Peyer's patch (tissue), 4 donors: Measurements from ENCODE around the gene RAB5B.

ENCODE experiments used
- POLR2A ChIP-seq, 2 donors: fragments of 450-650 bp; IDR thresholded peaks; one replicate each; pipeline ENCODE4 v1.5.1; 2017; ENCODE audit warnings: antibody characterized with exemption in 2 of 2, mild to moderate bottlenecking in 2 of 2, moderate library complexity in 2 of 2
- TF ChIP-seq, protein P1 (sequence below), 6 experiments: fragments of 450-650 bp in 4 of 6; fragments of 200-600 bp in 2 of 6; sonication (generic) in 1 of 6; IDR thresholded peaks; one replicate each; pipeline ENCODE4 v1.5.1; 2017 to 2019; ENCODE audit warnings: antibody characterized with exemption in 6 of 6, mild to moderate bottlenecking in 3 of 6, moderate library complexity in 1 of 6

DNA sequence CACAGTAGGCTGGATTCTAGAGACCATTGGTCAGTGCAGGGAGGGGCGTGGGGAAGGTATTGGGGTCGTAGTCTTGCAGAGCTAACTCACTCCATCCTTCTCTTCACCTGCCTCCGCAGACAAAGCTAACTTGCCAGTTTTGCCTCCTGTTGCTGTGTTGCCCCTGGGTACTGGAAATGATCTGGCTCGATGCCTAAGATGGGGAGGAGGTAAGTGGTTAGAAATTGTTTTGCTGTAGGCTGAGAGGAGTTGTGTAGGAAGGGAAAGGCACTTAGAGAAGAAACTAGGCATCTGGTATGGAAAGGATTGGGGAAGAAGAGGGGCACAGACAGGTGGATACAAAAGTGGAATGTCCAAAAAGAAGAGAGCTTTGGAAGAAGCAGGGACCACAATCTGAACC, 31.8 kb upstream of the RAB5B start:
- TF ChIP-seq, protein P1, sequence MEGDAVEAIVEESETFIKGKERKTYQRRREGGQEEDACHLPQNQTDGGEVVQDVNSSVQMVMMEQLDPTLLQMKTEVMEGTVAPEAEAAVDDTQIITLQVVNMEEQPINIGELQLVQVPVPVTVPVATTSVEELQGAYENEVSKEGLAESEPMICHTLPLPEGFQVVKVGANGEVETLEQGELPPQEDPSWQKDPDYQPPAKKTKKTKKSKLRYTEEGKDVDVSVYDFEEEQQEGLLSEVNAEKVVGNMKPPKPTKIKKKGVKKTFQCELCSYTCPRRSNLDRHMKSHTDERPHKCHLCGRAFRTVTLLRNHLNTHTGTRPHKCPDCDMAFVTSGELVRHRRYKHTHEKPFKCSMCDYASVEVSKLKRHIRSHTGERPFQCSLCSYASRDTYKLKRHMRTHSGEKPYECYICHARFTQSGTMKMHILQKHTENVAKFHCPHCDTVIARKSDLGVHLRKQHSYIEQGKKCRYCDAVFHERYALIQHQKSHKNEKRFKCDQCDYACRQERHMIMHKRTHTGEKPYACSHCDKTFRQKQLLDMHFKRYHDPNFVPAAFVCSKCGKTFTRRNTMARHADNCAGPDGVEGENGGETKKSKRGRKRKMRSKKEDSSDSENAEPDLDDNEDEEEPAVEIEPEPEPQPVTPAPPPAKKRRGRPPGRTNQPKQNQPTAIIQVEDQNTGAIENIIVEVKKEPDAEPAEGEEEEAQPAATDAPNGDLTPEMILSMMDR (IDR thresholded peaks at IDR 0.05): no peak
- no peak for TF ChIP-seq POLR2A (IDR thresholded peaks at IDR 0.05)
